ENCODE results near the gene MSRB2. TPM values are rescaled to one million over a fixed set of nuclear protein-coding genes. Genes with fewer than 3 reads are reported as not detected.

MSRB2 gene
- total RNA-seq, 1 experiment from 2014 or later, result 9.6 TPM

DNA sequence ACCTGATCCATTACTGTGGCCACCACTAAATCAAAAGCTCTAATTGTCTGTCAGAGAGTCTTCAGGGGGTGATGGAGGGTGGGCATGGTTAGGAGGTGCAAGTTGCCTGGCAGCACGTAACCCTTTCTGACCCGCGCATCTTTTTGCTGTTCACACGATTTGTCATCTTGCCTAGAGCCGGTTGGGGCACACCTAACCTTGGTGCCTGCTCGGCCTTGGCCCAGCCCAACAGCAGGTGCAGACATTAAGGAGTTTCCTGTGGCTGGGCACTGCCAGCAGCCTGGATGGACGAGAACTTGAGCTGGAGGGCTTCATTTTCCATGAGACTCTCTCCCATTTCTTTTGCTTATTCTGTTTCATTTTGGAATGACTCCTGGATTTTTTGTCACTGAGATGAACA is 55.7 kb downstream of the MSRB2 start (continued):
- TF ChIP-seq, protein P1, sequence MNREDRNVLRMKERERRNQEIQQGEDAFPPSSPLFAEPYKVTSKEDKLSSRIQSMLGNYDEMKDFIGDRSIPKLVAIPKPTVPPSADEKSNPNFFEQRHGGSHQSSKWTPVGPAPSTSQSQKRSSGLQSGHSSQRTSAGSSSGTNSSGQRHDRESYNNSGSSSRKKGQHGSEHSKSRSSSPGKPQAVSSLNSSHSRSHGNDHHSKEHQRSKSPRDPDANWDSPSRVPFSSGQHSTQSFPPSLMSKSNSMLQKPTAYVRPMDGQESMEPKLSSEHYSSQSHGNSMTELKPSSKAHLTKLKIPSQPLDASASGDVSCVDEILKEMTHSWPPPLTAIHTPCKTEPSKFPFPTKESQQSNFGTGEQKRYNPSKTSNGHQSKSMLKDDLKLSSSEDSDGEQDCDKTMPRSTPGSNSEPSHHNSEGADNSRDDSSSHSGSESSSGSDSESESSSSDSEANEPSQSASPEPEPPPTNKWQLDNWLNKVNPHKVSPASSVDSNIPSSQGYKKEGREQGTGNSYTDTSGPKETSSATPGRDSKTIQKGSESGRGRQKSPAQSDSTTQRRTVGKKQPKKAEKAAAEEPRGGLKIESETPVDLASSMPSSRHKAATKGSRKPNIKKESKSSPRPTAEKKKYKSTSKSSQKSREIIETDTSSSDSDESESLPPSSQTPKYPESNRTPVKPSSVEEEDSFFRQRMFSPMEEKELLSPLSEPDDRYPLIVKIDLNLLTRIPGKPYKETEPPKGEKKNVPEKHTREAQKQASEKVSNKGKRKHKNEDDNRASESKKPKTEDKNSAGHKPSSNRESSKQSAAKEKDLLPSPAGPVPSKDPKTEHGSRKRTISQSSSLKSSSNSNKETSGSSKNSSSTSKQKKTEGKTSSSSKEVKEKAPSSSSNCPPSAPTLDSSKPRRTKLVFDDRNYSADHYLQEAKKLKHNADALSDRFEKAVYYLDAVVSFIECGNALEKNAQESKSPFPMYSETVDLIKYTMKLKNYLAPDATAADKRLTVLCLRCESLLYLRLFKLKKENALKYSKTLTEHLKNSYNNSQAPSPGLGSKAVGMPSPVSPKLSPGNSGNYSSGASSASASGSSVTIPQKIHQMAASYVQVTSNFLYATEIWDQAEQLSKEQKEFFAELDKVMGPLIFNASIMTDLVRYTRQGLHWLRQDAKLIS (CRISPR knock-in tag; IDR thresholded peaks at IDR 0.05; ENCODE audit: borderline replicate concordance), result no peak
- TF ChIP-seq, protein P2, sequence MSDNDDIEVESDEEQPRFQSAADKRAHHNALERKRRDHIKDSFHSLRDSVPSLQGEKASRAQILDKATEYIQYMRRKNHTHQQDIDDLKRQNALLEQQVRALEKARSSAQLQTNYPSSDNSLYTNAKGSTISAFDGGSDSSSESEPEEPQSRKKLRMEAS (CRISPR knock-in tag; IDR thresholded peaks at IDR 0.05), result no peak
- TF ChIP-seq, protein P3, sequence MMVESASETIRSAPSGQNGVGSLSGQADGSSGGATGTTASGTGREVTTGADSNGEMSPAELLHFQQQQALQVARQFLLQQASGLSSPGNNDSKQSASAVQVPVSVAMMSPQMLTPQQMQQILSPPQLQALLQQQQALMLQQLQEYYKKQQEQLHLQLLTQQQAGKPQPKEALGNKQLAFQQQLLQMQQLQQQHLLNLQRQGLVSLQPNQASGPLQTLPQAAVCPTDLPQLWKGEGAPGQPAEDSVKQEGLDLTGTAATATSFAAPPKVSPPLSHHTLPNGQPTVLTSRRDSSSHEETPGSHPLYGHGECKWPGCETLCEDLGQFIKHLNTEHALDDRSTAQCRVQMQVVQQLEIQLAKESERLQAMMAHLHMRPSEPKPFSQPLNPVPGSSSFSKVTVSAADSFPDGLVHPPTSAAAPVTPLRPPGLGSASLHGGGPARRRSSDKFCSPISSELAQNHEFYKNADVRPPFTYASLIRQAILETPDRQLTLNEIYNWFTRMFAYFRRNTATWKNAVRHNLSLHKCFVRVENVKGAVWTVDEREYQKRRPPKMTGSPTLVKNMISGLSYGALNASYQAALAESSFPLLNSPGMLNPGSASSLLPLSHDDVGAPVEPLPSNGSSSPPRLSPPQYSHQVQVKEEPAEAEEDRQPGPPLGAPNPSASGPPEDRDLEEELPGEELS (CRISPR knock-in tag; IDR thresholded peaks at IDR 0.05), result no peak

DNA sequence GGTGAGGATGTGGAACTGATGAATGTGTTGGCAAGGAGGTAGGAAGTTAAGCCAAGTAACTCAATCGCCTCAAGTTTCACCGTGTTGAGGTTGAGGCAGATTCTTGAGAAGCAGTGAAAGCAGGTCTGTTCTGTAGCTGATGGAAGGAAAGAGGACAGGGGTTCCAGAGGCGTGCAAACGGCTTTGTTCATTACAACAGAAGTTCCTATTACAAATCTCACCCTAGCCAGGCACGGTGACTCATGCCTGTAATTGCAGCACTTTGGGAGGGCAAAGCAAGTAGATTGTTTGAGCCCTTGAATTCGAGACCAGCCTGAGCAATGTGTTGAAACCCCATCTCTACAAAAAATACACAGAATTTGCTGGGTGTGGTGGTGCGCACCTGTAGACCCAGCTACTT is 59.8 kb downstream of the MSRB2 start:
- no peak overlapping the region for H3K4me3 Mint-ChIP-seq
- H3K4me1 Mint-ChIP-seq, result peaks cover 15% of the 10 kb centered on the region
- H3K36me3 Mint-ChIP-seq, result no peaks in the 10 kb centered on the region
- H3K27ac Mint-ChIP-seq, result no peak overlapping the region
- ChIA-PET CTCF (interaction anchor here (4.6 kb wide), 1 partner anchor 138 kb away, joined by 86 read pairs; no protein-coding TSS in a partner anchor), POLR2A (no interaction called here)
- no peak for ATAC-seq
- DNase-seq (ENCODE audit: low spot score), result no peak
- H3K27me3 Mint-ChIP-seq (ENCODE audit: low read depth), result peaks cover 4% of the 10 kb centered on the region
- H3K9me3 Mint-ChIP-seq, result no peaks in the 10 kb centered on the region
- TF ChIP-seq, protein P4, sequence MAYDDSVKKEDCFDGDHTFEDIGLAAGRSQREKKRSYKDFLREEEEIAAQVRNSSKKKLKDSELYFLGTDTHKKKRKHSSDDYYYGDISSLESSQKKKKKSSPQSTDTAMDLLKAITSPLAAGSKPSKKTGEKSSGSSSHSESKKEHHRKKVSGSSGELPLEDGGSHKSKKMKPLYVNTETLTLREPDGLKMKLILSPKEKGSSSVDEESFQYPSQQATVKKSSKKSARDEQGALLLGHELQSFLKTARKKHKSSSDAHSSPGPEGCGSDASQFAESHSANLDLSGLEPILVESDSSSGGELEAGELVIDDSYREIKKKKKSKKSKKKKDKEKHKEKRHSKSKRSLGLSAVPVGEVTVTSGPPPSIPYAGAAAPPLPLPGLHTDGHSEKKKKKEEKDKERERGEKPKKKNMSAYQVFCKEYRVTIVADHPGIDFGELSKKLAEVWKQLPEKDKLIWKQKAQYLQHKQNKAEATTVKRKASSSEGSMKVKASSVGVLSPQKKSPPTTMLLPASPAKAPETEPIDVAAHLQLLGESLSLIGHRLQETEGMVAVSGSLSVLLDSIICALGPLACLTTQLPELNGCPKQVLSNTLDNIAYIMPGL (CRISPR knock-in tag; IDR thresholded peaks at IDR 0.05), result no peak
- no peak for TF ChIP-seq OVOL2 (CRISPR knock-in tag; IDR thresholded peaks at IDR 0.05; ENCODE audit: borderline replicate concordance)
- no peak for TF ChIP-seq CREM (CRISPR knock-in tag; IDR thresholded peaks at IDR 0.05)
- TF ChIP-seq, protein P5, sequence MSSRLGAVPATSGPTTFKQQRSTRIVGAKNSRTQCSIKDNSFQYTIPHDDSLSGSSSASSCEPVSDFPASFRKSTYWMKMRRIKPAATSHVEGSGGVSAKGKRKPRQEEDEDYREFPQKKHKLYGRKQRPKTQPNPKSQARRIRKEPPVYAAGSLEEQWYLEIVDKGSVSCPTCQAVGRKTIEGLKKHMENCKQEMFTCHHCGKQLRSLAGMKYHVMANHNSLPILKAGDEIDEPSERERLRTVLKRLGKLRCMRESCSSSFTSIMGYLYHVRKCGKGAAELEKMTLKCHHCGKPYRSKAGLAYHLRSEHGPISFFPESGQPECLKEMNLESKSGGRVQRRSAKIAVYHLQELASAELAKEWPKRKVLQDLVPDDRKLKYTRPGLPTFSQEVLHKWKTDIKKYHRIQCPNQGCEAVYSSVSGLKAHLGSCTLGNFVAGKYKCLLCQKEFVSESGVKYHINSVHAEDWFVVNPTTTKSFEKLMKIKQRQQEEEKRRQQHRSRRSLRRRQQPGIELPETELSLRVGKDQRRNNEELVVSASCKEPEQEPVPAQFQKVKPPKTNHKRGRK (CRISPR knock-in tag; IDR thresholded peaks at IDR 0.05; ENCODE audit: borderline replicate concordance), result no peak
- TF ChIP-seq JAZF1 (CRISPR knock-in tag; IDR thresholded peaks at IDR 0.05), result no peak
- TF ChIP-seq, protein P6, sequence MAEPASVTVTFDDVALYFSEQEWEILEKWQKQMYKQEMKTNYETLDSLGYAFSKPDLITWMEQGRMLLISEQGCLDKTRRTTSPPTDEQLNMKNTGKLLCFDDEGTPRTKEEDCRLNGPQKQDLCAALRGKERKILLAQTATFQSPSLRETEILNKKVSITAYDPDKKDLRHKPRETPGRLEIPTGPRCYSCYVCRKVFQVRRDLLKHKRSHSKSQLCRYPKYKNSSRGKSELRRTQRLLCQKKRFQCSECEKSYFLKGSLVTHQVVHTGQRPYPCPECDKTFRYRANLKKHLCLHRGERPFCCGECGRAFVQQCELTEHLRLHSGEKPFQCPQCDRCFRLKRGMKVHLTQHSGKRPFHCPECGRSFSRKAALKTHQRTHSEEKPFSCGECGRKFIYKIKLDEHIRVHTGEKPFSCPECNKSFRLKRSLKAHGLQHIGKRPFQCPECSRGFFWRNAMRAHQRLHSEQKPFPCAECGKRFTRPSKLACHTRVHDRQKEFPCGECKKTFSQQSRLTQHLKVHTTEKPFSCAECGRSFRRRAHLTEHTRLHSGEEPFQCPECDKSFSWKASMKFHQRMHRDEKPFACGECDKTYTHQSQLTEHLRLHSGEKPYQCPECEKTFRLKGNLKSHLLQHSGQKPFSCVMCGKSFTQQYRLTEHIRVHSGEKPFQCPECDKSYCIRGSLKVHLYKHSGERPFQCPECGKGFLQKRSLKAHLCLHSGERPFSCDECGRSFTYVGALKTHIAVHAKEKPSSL (CRISPR knock-in tag; conservative IDR thresholded peaks at IDR 0.05), result no peak
- no peak for TF ChIP-seq ZNF671 (CRISPR knock-in tag; IDR thresholded peaks at IDR 0.05)
- TF ChIP-seq, protein P7, sequence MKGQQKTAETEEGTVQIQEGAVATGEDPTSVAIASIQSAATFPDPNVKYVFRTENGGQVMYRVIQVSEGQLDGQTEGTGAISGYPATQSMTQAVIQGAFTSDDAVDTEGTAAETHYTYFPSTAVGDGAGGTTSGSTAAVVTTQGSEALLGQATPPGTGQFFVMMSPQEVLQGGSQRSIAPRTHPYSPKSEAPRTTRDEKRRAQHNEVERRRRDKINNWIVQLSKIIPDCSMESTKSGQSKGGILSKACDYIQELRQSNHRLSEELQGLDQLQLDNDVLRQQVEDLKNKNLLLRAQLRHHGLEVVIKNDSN (CRISPR knock-in tag; IDR thresholded peaks at IDR 0.05), result no peak
- no peak for TF ChIP-seq GTF2I (CRISPR knock-in tag; conservative IDR thresholded peaks at IDR 0.05)
- TF ChIP-seq, protein P8, sequence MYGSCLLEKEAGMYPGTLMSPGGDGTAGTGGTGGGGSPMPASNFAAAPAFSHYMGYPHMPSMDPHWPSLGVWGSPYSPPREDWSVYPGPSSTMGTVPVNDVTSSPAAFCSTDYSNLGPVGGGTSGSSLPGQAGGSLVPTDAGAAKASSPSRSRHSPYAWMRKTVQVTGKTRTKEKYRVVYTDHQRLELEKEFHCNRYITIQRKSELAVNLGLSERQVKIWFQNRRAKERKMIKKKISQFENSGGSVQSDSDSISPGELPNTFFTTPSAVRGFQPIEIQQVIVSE (CRISPR knock-in tag; IDR thresholded peaks at IDR 0.05; ENCODE audit: borderline replicate concordance), result no peak

All from WTC11 (cell line).